A549 treated with RU486 at 1 μM for 4 hours (cell line): ENCODE measurements around the gene KRT81. TPM values are rescaled to one million over a fixed set of nuclear protein-coding genes. Genes with fewer than 3 reads are reported as not detected.

ENCODE experiments used
- total RNA-seq: library from RNA; stranded (reverse); fragments of 200-300 nt; extraction: Qiagen RNA extraction; gene quantifications from 5 replicates; pipeline ENCODE4 v1.2.3, GENCODE V29; 2022; ENCODE audit warnings: low read depth

KRT81 gene
- total RNA-seq: 2,796 to 3,933 TPM (median 3,447 TPM) in 5 replicates

GRCh38 chr12:52291267-52291935, at the start of gene KRT81:
KRT81 (minus strand) TSS chr12:52291534; CDS start chr12:52291465, 69 bp downstream.

GRCh38 chr12:52320784-52321400, 29.6 kb upstream of the KRT81 start, which contains the start of gene KRT83:
KRT83 (minus strand) TSS chr12:52321398; CDS start chr12:52321335, 63 bp downstream.

GRCh38 chr12:52274521-52275120, 16.7 kb downstream of the KRT81 start, which contains the start of gene KRT86:
KRT86 (plus strand) TSS chr12:52274645; CDS start chr12:52301917, 27,272 bp downstream.

Other genes starting within 250 kb of the KRT81 start
- gene NR4A1, start 240.1 kb downstream of the KRT81 start, total RNA-seq: 28.1 to 48.1 TPM (median 36.7 TPM) in 5 replicates
- gene ATG101, start 221.6 kb downstream of the KRT81 start, total RNA-seq: 74.0 to 98.4 TPM (median 94.9 TPM) in 5 replicates
- not detected in 5 replicates for gene SMIM41, start 211.8 kb downstream of the KRT81 start, total RNA-seq
- gene KRT80, start 99.5 kb downstream of the KRT81 start, total RNA-seq: 46.7 to 71.8 TPM (median 60.6 TPM) in 5 replicates
- gene KRT7, start 58.3 kb downstream of the KRT81 start, total RNA-seq: 3,887 to 4,969 TPM (median 4,700 TPM) in 5 replicates
- gene KRT86, start 16.9 kb downstream of the KRT81 start, total RNA-seq: 20.5 to 62.5 TPM (median 45.1 TPM) in 5 replicates
- gene KRT83, start 29.9 kb upstream of the KRT81 start, total RNA-seq: 2.5 to 6.9 TPM (median 5.9 TPM) in 5 replicates
- gene KRT85, start 75.9 kb upstream of the KRT81 start, total RNA-seq: 0.12 TPM in 1 of 5 replicates, not detected in the others
- not detected in 5 replicates for gene KRT84, start 94.1 kb upstream of the KRT81 start, total RNA-seq
- not detected in 5 replicates for gene KRT82, start 114.8 kb upstream of the KRT81 start, total RNA-seq
- gene KRT75, start 142.8 kb upstream of the KRT81 start, total RNA-seq: 0.11 to 0.35 TPM (median 0.24 TPM) in 5 replicates
- gene KRT6B, start 160.6 kb upstream of the KRT81 start, total RNA-seq: not detected in 5 replicates
- not detected in 5 replicates for gene KRT6C, start 182.3 kb upstream of the KRT81 start, total RNA-seq
- gene KRT6A, start 201.7 kb upstream of the KRT81 start, total RNA-seq: 0.64 to 0.95 TPM (median 0.94 TPM) in 5 replicates
- gene KRT5, start 228.9 kb upstream of the KRT81 start, total RNA-seq: 0.54 to 0.61 TPM in 2 of 5 replicates, not detected in the others